ENCODE results near the gene TMEM59L. TPM values are rescaled to one million over a fixed set of nuclear protein-coding genes. Genes with fewer than 3 reads are reported as not detected.
"Not testable (repeated sequence)": the region's sequence is repeated elsewhere in the genome, so short reads cannot be mapped to it uniquely, and the experiment has no call there.

The TMEM59L gene
- total RNA-seq, 2 experiments from 2014 or later, result 0.24 to 0.40 TPM

GRCh38 chr19:18587962-18588610, 24.6 kb upstream of the TMEM59L start:
- peaks cover 29% of the 10 kb centered on the region for H3K4me1 Mint-ChIP-seq (ENCODE audit: low read depth)
- peak overlapping the region; percentile 75 for H3K27ac Mint-ChIP-seq
- H3K4me3 Mint-ChIP-seq, result peak overlapping the region; percentile 82
- intact Hi-C loops (cut with micrococcal nuclease), result loop anchor here (2.0 to 5.0 kb wide), 4 partner anchors 17 to 259 kb away; partner anchors contain the start of genes FKBP8, UBA52 and UPF1
- H3K9me3 Mint-ChIP-seq, result no peaks in the 10 kb centered on the region
- DNase-seq, result no peak
- ChIA-PET POLR2A (interaction anchor here (0.6 to 2.8 kb wide), 10 partner anchors 10 to 261 kb away, joined by 3 to 28 read pairs (median 5); partner anchors contain the start of genes ELL, FKBP8, KXD1 and UBA52), CTCF (interaction anchor here (0.6 to 3.3 kb wide), 19 partner anchors 9 to 331 kb away, joined by 3 to 46 read pairs (median 5); partner anchors contain the start of genes COPE, DDX49, ELL and UBA52)
- no peaks in the 10 kb centered on the region for H3K27me3 Mint-ChIP-seq
- H3K36me3 Mint-ChIP-seq, result peaks cover 5% of the 10 kb centered on the region

- POLR2A ChIA-PET, result interaction anchor here (0.6 to 2.8 kb wide), 12 partner anchors 9 to 331 kb away, joined by 3 to 28 read pairs (median 5); partner anchors contain the start of genes COPE, DDX49, ELL and FKBP8
- intact Hi-C loops (cut with micrococcal nuclease), result loop anchor here (1.0 to 5.0 kb wide), 5 partner anchors 18 to 258 kb away; partner anchors contain the start of genes ELL, FKBP8, UBA52 and UPF1
- H3K4me3 Mint-ChIP-seq, result peak within 1 kb of the TSS; percentile 82
- no peaks in the 10 kb centered on the region for H3K27me3 Mint-ChIP-seq
- peak within 1 kb of the TSS; percentile 81 for H3K27ac Mint-ChIP-seq
- H3K36me3 Mint-ChIP-seq, result peaks cover 5% of the 10 kb centered on the region
- no peaks in the 10 kb centered on the region for H3K9me3 Mint-ChIP-seq
- CTCF ChIA-PET, result interaction anchor here (0.6 to 3.3 kb wide), 34 partner anchors 8 to 330 kb away, joined by 3 to 46 read pairs (median 4); partner anchors contain the start of genes COPE, DDX49, ELL and FKBP8
- peaks cover 34% of the 10 kb centered on the region for H3K4me1 Mint-ChIP-seq (ENCODE audit: low read depth)
- peak; percentile 88 for DNase-seq
These were observed 23.9 kb upstream of the TMEM59L start, which contains the start of gene REX1BD for GRCh38 chr19:18588611-18589379. Gene REX1BD (plus strand): TSS chr19:18588798. CDS start chr19:18588802, 4 bp downstream.

GRCh38 chr19:18589380-18590272, 23.0 kb upstream of the TMEM59L start:
- H3K4me1 Mint-ChIP-seq (ENCODE audit: low read depth), result peaks cover 36% of the 10 kb centered on the region
- H3K36me3 Mint-ChIP-seq, result peaks cover 5% of the 10 kb centered on the region
- POLR2A ChIA-PET, result interaction anchor here (0.6 to 2.8 kb wide), 12 partner anchors 9 to 869 kb away, joined by 3 to 28 read pairs (median 5); partner anchors contain the start of genes COPE, DDX49, ELL and FKBP8
- H3K9me3 Mint-ChIP-seq, result no peaks in the 10 kb centered on the region
- intact Hi-C loops (cut with micrococcal nuclease), result loop anchor here (1.0 to 5.0 kb wide), 8 partner anchors 19 to 328 kb away; partner anchors contain the start of genes COPE, DDX49, ELL and FKBP8
- peak; percentile 84 for DNase-seq
- CTCF ChIA-PET, result interaction anchor here (0.6 to 3.3 kb wide), 27 partner anchors 9 to 330 kb away, joined by 3 to 46 read pairs (median 5); partner anchors contain the start of genes COPE, DDX49, ELL and FKBP8
- H3K4me3 Mint-ChIP-seq, result peak overlapping the region; percentile 82
- H3K27me3 Mint-ChIP-seq, result no peaks in the 10 kb centered on the region
- H3K27ac Mint-ChIP-seq, result peak overlapping the region; percentile 81

GRCh38 chr19:18590273-18591272, 22.1 kb upstream of the TMEM59L start:
- Mint-ChIP-seq H3K4me3 (peak overlapping the region; percentile 82), H3K4me1 (ENCODE audit: low read depth) (peaks cover 34% of the 10 kb centered on the region), H3K36me3 (peaks cover 5% of the 10 kb centered on the region), H3K9me3 (no peaks in the 10 kb centered on the region), H3K27ac (peak overlapping the region; percentile 81), H3K27me3 (no peaks in the 10 kb centered on the region)
- CTCF ChIA-PET, result interaction anchor here (1.1 to 3.3 kb wide), 6 partner anchors 18 to 257 kb away, joined by 3 to 46 read pairs (median 4); partner anchors contain the start of genes ELL, FKBP8, TMEM59L and UBA52
- intact Hi-C loops (cut with micrococcal nuclease), result loop anchor here (5.0 kb wide), 3 partner anchors 47 to 327 kb away; partner anchors contain the start of genes COPE, DDX49 and KLHL26
- DNase-seq, result no peak
- POLR2A ChIA-PET, result interaction anchor here (1.3 to 2.8 kb wide), 2 partner anchors 33 to 243 kb away, joined by 3 to 17 read pairs; partner anchors contain the start of gene KXD1

- Mint-ChIP-seq H3K4me1 (ENCODE audit: low read depth) (peaks cover 30% of the 10 kb centered on the region), H3K27ac (no peak overlapping the region), H3K9me3 (no peaks in the 10 kb centered on the region), H3K36me3 (peaks cover 5% of the 10 kb centered on the region), H3K4me3 (no peak overlapping the region), H3K27me3 (no peaks in the 10 kb centered on the region)
- ChIA-PET POLR2A (no interaction called here), CTCF (interaction anchor here (0.5 to 3.3 kb wide), 5 partner anchors 70 to 255 kb away, joined by 3 to 9 read pairs (median 3); partner anchors contain the start of gene ELL)
- no peak for DNase-seq
- intact Hi-C loops (cut with micrococcal nuclease), result loop anchor here (5.0 kb wide), 3 partner anchors 45 to 325 kb away; partner anchors contain the start of genes COPE, DDX49 and KLHL26
These were observed 20.8 kb upstream of the TMEM59L start for GRCh38 chr19:18591735-18592385.

- H3K9me3 Mint-ChIP-seq, H3K27ac Mint-ChIP-seq, DNase-seq, H3K36me3 Mint-ChIP-seq, POLR2A ChIA-PET, H3K27me3 Mint-ChIP-seq, H3K4me3 Mint-ChIP-seq: not testable (repeated sequence)
- H3K4me1 Mint-ChIP-seq (ENCODE audit: low read depth), result peaks cover 28% of the 10 kb centered on the region
- intact Hi-C loops (cut with micrococcal nuclease), result loop anchor here (5.0 kb wide), 3 partner anchors 45 to 325 kb away; partner anchors contain the start of genes COPE, DDX49 and KLHL26
- CTCF ChIA-PET, result interaction anchor here (1.4 to 3.3 kb wide), 7 partner anchors 20 to 326 kb away, joined by 3 to 19 read pairs (median 5); partner anchors contain the start of genes COPE, TMEM59L and UBA52
These were observed 19.9 kb upstream of the TMEM59L start for GRCh38 chr19:18592732-18593131.

GRCh38 chr19:18593367-18594095, 19.1 kb upstream of the TMEM59L start:
- peak overlapping the region; percentile 48 for H3K4me3 Mint-ChIP-seq
- intact Hi-C loops (cut with micrococcal nuclease), result loop anchor here (5.0 kb wide), 3 partner anchors 44 to 324 kb away; partner anchors contain the start of genes COPE, DDX49 and KLHL26
- no peak overlapping the region for H3K27ac Mint-ChIP-seq
- H3K27me3 Mint-ChIP-seq, result no peaks in the 10 kb centered on the region
- no peaks in the 10 kb centered on the region for H3K9me3 Mint-ChIP-seq
- peaks cover 5% of the 10 kb centered on the region for H3K36me3 Mint-ChIP-seq
- H3K4me1 Mint-ChIP-seq (ENCODE audit: low read depth), result peaks cover 22% of the 10 kb centered on the region
- DNase-seq, result no peak
- POLR2A ChIA-PET, result no interaction called here
- CTCF ChIA-PET, result interaction anchor here (0.5 to 3.3 kb wide), 32 partner anchors 8 to 393 kb away, joined by 3 to 19 read pairs (median 4); partner anchors contain the start of genes COPE, CRTC1, TMEM59L and UBA52

GRCh38 chr19:18594096-18594823, 18.4 kb upstream of the TMEM59L start:
- peaks cover 5% of the 10 kb centered on the region for H3K36me3 Mint-ChIP-seq
- H3K27ac Mint-ChIP-seq, result no peak overlapping the region
- ChIA-PET POLR2A (no interaction called here), CTCF (interaction anchor here (0.5 to 3.3 kb wide), 32 partner anchors 8 to 393 kb away, joined by 3 to 19 read pairs (median 4); partner anchors contain the start of genes COPE, CRTC1, TMEM59L and UBA52)
- peak overlapping the region; percentile 59 for H3K4me3 Mint-ChIP-seq
- peak; percentile 82 for DNase-seq
- intact Hi-C loops (cut with micrococcal nuclease), result loop anchor here (5.0 kb wide), 3 partner anchors 43 to 323 kb away; partner anchors contain the start of genes COPE, DDX49 and KLHL26
- H3K9me3 Mint-ChIP-seq, result no peaks in the 10 kb centered on the region
- H3K27me3 Mint-ChIP-seq, result no peaks in the 10 kb centered on the region
- H3K4me1 Mint-ChIP-seq (ENCODE audit: low read depth), result peaks cover 22% of the 10 kb centered on the region

All from activated CD4-positive, alpha-beta memory T cell treated with anti-CD3 and anti-CD28 coated beads for 36 hours (primary cell).